ENCODE results near the gene LHPP.
"Not testable (repeated sequence)": the region's sequence is repeated elsewhere in the genome, so short reads cannot be mapped to it uniquely, and the experiment has no call there.

The LHPP gene

DNA sequence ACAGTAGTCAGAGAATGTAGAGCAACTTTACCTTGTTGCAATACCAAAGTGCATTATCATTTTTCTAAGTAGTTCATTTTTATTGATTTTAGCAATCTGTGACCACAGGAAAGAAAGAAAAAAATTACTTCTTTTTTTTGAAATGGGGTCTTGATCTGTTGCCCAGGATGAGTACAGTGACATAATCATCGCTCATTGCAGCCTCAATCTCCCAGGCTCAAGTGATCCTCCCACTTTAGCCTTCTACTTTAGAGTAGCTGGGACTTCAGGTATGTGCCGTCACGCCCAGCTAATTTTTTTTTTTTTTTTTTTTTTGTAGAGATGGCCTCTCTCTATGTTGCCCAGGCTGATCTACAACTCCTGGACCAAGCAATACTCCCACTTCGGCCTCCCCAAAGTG lies 31.5 kb upstream of the LHPP start:
- Mint-ChIP-seq H3K9me3 (no peaks in the 10 kb centered on the region), H3K4me3 (no peak overlapping the region), H3K27ac (no peak overlapping the region), H3K4me1 (no peaks in the 10 kb centered on the region), H3K27me3 (peaks cover 10% of the 10 kb centered on the region), H3K36me3 (ENCODE audit: low read depth) (no peaks in the 10 kb centered on the region)
- DNase-seq (no peak), ATAC-seq (no peak)

- DNase-seq: no peak
- H3K36me3 Mint-ChIP-seq (ENCODE audit: low read depth): no peaks in the 10 kb centered on the region
- ATAC-seq: no peak
- no peak overlapping the region for H3K4me3 Mint-ChIP-seq
- H3K27me3 Mint-ChIP-seq: peaks cover 7% of the 10 kb centered on the region
- no peak overlapping the region for H3K27ac Mint-ChIP-seq
- peaks cover 8% of the 10 kb centered on the region for H3K4me1 Mint-ChIP-seq
- H3K9me3 Mint-ChIP-seq: no peaks in the 10 kb centered on the region
Measured at GRCh38 chr10:124433461-124433860, 28.2 kb upstream of the LHPP start.

DNA sequence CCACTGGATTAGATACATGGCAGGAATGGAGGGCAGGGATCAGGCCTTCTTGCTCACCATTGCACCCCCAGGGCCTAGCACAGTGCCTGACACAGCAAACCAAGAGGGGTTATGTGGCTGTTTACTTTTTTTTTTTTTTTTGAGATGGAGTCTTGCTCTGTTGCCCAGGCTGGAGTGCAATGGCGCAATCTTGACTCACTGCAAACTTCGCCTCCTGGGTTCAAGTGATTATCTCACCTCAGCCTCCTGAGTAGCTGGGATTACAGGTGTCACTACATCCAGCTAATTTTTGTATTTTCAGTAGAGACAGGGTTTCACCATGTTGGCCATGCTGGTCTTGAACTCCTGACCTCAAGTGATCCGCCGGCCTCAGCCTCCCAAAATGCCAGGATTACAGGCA lies 25.9 kb upstream of the LHPP start:
- not testable (repeated sequence) for H3K4me3 Mint-ChIP-seq; H3K36me3 Mint-ChIP-seq (ENCODE audit: low read depth); H3K9me3 Mint-ChIP-seq; H3K4me1 Mint-ChIP-seq; H3K27me3 Mint-ChIP-seq; DNase-seq; H3K27ac Mint-ChIP-seq; ATAC-seq

GRCh38 chr10:124436191-124436638 lies 25.4 kb upstream of the LHPP start:
- no peaks in the 10 kb centered on the region for H3K9me3 Mint-ChIP-seq
- H3K27ac Mint-ChIP-seq: no peak overlapping the region
- no peak overlapping the region for H3K4me3 Mint-ChIP-seq
- no peaks in the 10 kb centered on the region for H3K36me3 Mint-ChIP-seq (ENCODE audit: low read depth)
- no peak for ATAC-seq
- DNase-seq: no peak
- peaks cover 8% of the 10 kb centered on the region for H3K4me1 Mint-ChIP-seq
- H3K27me3 Mint-ChIP-seq: peaks cover 7% of the 10 kb centered on the region

DNA sequence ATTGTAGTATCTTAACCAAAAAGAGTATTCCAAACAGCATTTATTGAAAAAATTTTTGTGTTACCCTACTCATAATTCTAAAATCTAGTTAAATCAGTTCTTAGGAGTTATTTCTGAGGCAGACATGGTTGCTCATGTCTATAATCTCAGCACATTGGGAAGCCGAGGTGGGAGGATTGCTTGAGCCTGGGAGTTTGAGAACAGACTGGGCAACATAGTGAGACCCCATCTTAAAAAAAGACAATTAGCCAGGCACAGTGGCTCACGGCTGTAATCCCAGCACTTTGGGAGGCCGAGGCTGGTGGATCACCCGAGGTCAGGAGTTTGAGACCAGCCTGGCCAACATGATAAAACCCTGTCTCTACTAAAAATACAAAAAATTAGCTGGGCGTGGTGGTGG lies 19.9 kb upstream of the LHPP start:
- H3K9me3 Mint-ChIP-seq; ATAC-seq; H3K27ac Mint-ChIP-seq; H3K36me3 Mint-ChIP-seq (ENCODE audit: low read depth); H3K4me3 Mint-ChIP-seq; H3K4me1 Mint-ChIP-seq; DNase-seq: not testable (repeated sequence)
- peaks cover 39% of the 10 kb centered on the region for H3K27me3 Mint-ChIP-seq

DNA sequence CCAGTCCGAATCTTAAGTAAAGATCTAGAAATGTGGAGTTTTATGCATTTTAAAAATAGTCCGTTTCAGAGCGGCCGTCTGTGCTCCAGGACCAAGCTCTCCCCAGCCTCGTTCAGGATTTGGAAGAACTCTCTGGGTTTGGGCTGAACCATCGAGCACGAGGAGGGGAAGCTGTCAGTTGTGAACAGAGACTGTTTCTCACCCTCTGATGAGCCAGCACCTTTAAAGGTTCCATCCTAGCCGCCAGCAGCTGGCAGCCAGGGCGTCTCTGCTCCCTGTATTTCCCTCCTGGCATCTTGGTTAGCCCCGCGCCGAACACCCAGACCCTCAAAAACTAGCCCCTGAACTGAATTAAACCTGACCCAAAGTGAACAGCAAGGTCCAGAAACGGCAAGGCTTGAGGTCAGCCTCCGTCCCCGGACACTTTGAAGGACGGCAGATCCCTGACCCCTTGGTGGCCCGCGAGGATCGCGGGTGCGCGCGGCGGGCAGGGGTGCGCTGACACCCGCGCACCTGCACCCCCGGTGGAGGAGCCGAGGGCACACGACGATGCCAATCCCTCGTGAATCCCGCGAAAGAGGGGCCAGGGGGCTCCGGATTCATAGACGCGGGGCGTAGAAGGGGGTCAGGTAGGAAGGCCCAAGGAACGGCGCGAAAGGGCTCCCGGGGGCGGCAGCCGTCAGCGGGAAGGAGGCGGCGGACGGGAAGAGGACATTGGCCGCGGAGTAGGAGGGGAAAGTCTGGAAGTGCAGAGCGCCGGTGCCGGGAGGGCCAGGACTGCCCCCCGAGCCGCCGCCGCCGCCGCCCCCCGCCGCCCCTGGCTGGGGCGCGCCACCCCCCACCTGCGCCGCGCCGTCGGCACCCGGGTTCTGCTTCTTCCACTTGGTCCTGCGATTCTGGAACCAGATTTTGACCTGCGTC lies 14.5 kb upstream of the LHPP start:
- no peak for ATAC-seq
- Mint-ChIP-seq H3K4me3 (no peak overlapping the region), H3K27ac (no peak overlapping the region), H3K4me1 (peaks cover 16% of the 10 kb centered on the region), H3K36me3 (ENCODE audit: low read depth) (no peaks in the 10 kb centered on the region), H3K27me3 (peaks cover 76% of the 10 kb centered on the region), H3K9me3 (no peaks in the 10 kb centered on the region)
- no peak for DNase-seq

GRCh38 chr10:124447751-124448466 lies 13.7 kb upstream of the LHPP start:
- H3K9me3 Mint-ChIP-seq: no peaks in the 10 kb centered on the region
- peaks cover 16% of the 10 kb centered on the region for H3K4me1 Mint-ChIP-seq
- H3K27me3 Mint-ChIP-seq: peaks cover 80% of the 10 kb centered on the region
- H3K4me3 Mint-ChIP-seq: peak overlapping the region; percentile 29
- no peak overlapping the region for H3K27ac Mint-ChIP-seq
- H3K36me3 Mint-ChIP-seq (ENCODE audit: low read depth): no peaks in the 10 kb centered on the region
- peak; percentile 39 for ATAC-seq
- peak; percentile 11 for DNase-seq

GRCh38 chr10:124448696-124449169 lies 12.9 kb upstream of the LHPP start:
- no peak for ATAC-seq
- Mint-ChIP-seq H3K27me3 (peaks cover 79% of the 10 kb centered on the region), H3K36me3 (ENCODE audit: low read depth) (no peaks in the 10 kb centered on the region), H3K4me3 (no peak overlapping the region), H3K9me3 (no peaks in the 10 kb centered on the region), H3K27ac (no peak overlapping the region), H3K4me1 (peaks cover 16% of the 10 kb centered on the region)
- DNase-seq: peak; percentile 8

DNA sequence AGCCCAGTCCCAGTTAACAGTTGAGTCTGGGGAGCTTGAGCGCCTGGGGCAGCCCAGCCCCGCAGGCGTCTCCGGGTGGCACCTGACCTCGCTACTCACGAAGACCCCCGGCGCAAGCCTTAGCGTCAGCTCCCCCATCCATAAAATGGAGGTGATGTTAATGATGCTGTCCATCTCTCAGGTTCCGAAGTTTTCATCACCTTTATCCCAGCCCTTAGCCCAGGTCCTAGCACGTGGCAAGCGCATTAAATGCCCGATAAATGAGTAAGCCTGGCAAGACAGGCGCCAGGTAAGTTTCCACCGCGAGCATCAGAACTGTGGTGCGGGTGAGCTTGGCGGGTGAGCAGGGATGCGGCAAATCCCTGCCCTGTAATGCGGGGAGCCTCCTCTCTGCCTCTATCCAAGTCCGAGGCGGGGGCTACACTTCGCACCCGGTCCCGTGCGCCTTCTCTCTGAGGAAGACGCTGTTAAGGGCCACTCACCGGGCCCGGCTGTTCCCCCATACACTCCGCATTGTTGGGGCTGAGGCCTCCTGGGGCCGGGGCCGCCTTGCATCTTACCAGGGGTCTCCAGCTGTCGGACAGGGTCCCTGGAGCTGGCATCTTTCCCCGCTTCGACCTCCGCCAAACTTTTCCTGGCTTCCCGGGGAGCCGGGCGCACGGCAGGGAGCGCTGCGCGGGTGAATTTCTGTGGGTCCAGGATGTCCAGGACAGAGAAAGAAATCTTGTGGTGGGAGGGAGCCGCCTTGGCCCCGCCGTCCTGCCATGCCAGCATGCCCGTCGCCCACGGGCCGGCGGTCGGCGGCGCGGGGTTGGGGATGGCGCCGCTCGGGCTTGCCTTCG lies 12.2 kb upstream of the LHPP start:
- no peak for ATAC-seq
- Mint-ChIP-seq H3K27me3 (peaks cover 81% of the 10 kb centered on the region), H3K9me3 (no peaks in the 10 kb centered on the region), H3K4me3 (peak overlapping the region; percentile 35), H3K27ac (no peak overlapping the region), H3K36me3 (ENCODE audit: low read depth) (no peaks in the 10 kb centered on the region), H3K4me1 (peaks cover 16% of the 10 kb centered on the region)
- DNase-seq: no peak

- no peak within 1 kb of the TSS for H3K27ac Mint-ChIP-seq
- peak within 1 kb of the TSS; percentile 59 for H3K4me3 Mint-ChIP-seq
- peak; percentile 42 for ATAC-seq
- H3K27me3 Mint-ChIP-seq: peaks cover 82% of the 10 kb centered on the region
- no peaks in the 10 kb centered on the region for H3K9me3 Mint-ChIP-seq
- no peak for DNase-seq
- peaks cover 16% of the 10 kb centered on the region for H3K4me1 Mint-ChIP-seq
- H3K36me3 Mint-ChIP-seq (ENCODE audit: low read depth): no peaks in the 10 kb centered on the region
Measured at GRCh38 chr10:124450012-124450782, 11.4 kb upstream of the LHPP start, which contains the start of gene NKX1-2. TSS of gene NKX1-2 (minus strand) at chr10:124450035. CDS start at chr10:124449943, 92 bp downstream.

GRCh38 chr10:124450783-124451057 lies 10.9 kb upstream of the LHPP start:
- ATAC-seq (no peak), DNase-seq (no peak)
- Mint-ChIP-seq H3K36me3 (ENCODE audit: low read depth) (no peaks in the 10 kb centered on the region), H3K9me3 (no peaks in the 10 kb centered on the region), H3K27me3 (peaks cover 82% of the 10 kb centered on the region), H3K4me1 (peaks cover 16% of the 10 kb centered on the region), H3K4me3 (no peak overlapping the region), H3K27ac (no peak overlapping the region)

DNA sequence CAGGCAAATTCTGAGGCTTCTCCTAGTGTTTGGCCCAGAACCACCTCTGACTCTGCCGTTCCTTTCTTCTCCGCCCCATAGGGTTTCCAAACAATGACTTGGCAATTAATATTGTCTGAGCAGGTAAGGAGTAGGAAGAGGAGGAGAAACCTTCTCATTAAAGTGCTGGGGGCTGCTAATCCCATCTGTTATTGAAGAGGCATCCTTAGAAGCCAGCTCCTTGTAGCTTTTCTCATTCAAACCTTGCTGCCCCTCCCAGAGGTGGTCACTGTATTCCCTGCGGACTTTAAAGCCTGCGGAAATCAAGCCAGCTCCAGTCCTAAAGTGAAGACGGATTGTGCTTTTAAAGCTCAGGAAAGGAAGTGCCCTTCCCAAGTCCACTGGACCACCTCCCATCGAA lies 10.3 kb upstream of the LHPP start:
- H3K9me3 Mint-ChIP-seq: no peaks in the 10 kb centered on the region
- H3K4me1 Mint-ChIP-seq: peaks cover 16% of the 10 kb centered on the region
- no peaks in the 10 kb centered on the region for H3K36me3 Mint-ChIP-seq (ENCODE audit: low read depth)
- DNase-seq: no peak
- H3K4me3 Mint-ChIP-seq: no peak overlapping the region
- H3K27me3 Mint-ChIP-seq: peaks cover 83% of the 10 kb centered on the region
- no peak for ATAC-seq
- H3K27ac Mint-ChIP-seq: no peak overlapping the region

GRCh38 chr10:124453960-124454610 lies 7.5 kb upstream of the LHPP start:
- no peak for DNase-seq
- no peak overlapping the region for H3K27ac Mint-ChIP-seq
- peaks cover 70% of the 10 kb centered on the region for H3K27me3 Mint-ChIP-seq
- H3K36me3 Mint-ChIP-seq (ENCODE audit: low read depth): no peaks in the 10 kb centered on the region
- ATAC-seq: no peak
- H3K9me3 Mint-ChIP-seq: no peaks in the 10 kb centered on the region
- no peak overlapping the region for H3K4me3 Mint-ChIP-seq
- H3K4me1 Mint-ChIP-seq: peaks cover 7% of the 10 kb centered on the region

Measured in activated naive CD8-positive, alpha-beta T cell treated with anti-CD3 and anti-CD28 coated beads, Interleukin-2, amount 50 U/mL, for 24 hours (primary cell).